Activated CD4-positive, alpha-beta T cell treated with anti-CD3 and anti-CD28 coated beads, Interleukin-2, amount 50 U/mL, for 4 hours (primary cell): ENCODE data around the gene ECM2.

ENCODE experiments used
- DNase-seq, 2 experiments: peaks; one replicate each; pipeline ENCODE4 v3.0.0-alpha.2; 2020

ECM2 gene

GRCh38 chr9:92527291-92527828 lies 8.4 kb downstream of the ECM2 start:
- no peak for DNase-seq

- DNase-seq: no peak
These were observed 10.5 kb downstream of the ECM2 start for GRCh38 chr9:92525306-92525705.

DNA sequence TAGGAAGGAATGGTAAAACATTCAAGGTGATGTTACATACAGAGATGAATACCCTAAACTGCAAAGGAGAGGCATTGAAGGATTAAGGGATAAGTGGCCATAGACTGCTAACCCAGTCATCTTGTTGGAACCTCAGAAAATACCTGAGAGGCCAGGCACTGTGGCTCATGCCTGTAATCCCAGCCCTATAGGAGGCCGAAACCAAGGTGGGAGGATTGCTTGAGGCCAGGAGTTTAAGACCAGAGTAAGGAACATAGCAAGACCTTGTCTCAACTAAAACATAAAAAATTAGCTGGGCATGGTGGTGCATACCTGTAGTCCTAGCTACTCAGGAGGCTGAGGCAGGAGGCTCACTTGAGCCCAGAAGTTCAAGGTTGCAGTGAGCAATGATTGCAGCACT lies 10.9 kb downstream of the ECM2 start:
- no peak for DNase-seq

- no peak for DNase-seq
These were observed 12.5 kb downstream of the ECM2 start for GRCh38 chr9:92522983-92523970.

- no peak for DNase-seq
These were observed 15.0 kb downstream of the ECM2 start for GRCh38 chr9:92520837-92521236.

- no peak for DNase-seq
These were observed 17.6 kb downstream of the ECM2 start for GRCh38 chr9:92518199-92518598.

- no peak for DNase-seq
These were observed 18.7 kb downstream of the ECM2 start for GRCh38 chr9:92517046-92517445.

GRCh38 chr9:92516521-92516920 lies 19.3 kb downstream of the ECM2 start:
- DNase-seq: no peak

GRCh38 chr9:92514635-92515034 lies 21.2 kb downstream of the ECM2 start:
- DNase-seq: no peak

DNA sequence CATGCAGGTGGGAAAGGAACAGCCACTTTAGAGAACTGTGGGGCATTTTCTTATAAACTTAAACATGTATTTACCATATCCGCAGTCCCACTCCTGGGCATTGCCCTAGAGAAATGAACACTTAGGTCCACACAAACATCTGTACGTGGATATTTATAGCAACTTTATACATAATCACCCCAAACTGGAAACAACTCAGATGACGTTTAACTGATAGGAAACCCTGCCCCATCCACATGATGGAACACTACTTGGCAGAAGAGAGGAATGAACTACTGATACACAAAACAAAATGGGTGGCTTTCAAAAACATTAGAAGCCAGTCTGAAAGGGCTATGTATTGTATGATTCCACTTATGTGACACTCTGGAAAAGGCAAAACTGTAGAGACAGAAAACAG lies 22.4 kb downstream of the ECM2 start:
- DNase-seq: no peak

DNA sequence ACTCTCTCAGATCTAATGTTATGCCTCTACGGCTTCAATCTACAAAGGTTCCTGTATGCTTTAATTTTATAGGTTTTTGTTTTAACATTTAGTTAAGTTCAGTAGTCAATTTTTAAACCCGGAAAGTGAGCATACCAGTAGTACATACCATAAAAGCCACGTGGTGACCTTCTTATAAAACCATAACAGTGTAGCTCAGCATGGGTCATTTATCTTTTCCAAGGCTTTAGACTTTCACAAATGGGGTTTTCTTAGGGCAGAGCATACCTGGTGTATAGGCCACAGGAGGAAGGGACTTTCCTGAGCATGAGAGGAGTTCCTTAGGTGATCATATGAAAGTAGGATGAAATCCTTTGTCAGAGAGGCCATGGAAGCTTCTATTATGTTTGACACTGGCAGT lies 23.2 kb downstream of the ECM2 start:
- DNase-seq: no peak

DNA sequence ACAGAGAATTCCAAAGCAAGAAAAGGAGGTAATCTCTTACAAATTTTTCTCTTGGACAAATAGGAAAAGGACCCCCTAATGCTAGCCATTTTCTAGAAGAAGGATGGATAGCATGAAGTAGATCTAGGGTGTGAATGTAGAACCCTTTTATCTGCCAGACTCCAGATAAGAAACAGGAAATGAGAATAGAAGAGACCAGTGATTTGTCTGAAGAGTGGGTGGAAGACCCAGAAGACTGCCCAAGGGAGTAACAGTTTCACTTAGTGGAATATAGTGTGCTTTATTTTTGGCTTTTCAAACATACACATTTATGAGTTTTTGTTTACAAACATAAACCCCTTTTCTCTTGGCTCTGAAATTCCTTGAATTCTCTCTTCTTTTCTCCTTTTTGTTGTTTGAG lies 25.0 kb downstream of the ECM2 start:
- no peak for DNase-seq

DNA sequence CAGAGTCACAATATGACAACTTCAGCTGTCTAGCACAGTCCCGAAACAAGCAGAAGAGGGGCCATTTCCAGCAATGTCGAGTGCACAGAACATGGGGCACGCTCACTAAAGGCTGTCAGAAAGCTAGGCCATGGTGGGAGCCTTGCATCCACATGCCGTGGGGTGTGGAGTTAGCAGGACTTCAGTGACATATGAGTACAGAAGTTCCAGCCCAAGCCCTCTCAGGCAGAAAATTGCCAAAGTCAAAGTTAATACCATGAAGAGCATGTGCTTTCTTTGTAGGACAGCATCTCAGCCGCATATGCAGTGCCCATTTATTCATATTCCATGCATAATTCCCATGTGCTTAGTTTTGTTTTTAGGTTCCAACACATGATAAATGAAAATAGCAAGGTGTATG lies 26.7 kb downstream of the ECM2 start:
- no peak for DNase-seq

- no peak for DNase-seq
These were observed 27.6 kb downstream of the ECM2 start for GRCh38 chr9:92508018-92508820.

DNA sequence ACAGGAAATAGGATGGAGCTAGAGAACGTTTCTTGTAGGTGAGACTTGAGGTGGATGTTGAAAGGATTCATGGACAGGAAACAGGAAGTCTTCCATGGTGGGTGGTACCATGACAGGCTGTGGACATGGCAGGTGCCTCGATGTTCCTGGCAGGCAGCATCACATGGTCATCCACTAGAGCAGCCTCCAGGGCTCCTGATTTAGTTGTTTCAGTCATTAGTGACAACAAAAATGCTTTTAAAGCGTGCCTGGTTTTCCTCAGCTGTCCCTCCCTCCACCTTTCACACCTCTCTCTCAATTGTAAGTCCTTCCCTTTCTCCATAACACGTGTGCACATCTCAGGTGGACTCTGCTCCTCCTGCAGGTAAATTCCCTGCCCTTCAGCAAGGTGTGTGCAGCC lies 28.3 kb downstream of the ECM2 start:
- no peak for DNase-seq

DNA sequence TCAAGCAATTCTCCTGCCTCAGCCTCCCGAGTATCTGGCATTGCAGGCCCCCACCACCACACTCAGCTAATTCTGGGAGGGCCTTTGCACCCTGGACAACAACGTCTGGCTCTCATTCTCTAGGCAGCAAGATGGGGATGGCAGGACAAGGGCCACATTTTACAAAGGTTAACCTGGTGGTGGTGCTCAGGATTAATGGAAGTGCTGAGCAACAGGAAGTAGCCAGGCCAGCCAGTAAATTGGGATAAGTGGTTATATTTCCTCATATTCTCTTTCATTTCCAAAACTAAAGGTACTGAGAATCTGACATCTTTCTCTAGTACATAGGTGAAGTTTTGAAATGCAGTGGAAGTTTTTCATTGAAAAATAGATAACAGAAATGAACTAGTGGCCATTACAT lies 28.8 kb downstream of the ECM2 start:
- no peak for DNase-seq

- no peak for DNase-seq
These were observed 29.5 kb downstream of the ECM2 start for GRCh38 chr9:92506184-92506857.

GRCh38 chr9:92504881-92505280 lies 30.9 kb downstream of the ECM2 start:
- DNase-seq: no peak

DNA sequence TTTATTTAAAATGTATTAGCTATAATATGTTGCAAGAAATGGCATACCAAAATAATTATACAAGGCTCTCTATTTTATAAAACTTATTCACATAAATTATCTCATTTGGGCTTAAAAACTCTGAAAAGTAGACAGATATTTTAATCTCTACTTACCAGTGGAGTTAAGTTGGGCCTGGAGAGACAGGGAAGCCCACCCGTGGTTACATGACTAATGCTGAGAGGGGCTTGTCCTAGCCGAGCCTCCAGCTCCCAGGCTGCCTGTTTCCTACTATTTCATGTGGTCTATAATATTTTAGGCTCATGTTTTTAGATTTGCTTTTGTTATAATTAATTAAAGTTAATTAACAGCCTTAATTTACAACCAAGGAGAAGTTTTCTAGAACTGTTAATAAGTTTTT lies 32.6 kb downstream of the ECM2 start:
- DNase-seq: no peak

GRCh38 chr9:92501671-92502393 lies 34.0 kb downstream of the ECM2 start:
- DNase-seq: no peak

- no peak for DNase-seq
These were observed 35.1 kb downstream of the ECM2 start for GRCh38 chr9:92500725-92501124.

- DNase-seq: no peak
These were observed 36.1 kb downstream of the ECM2 start for GRCh38 chr9:92499701-92500100.
